Adrenal gland (tissue), 12 donors: ENCODE measurements around the gene VENTX. TPM values are rescaled to one million over a fixed set of nuclear protein-coding genes. Genes with fewer than 3 reads are reported as not detected.

Source experiments
- DNase-seq, 7 donors: peaks; one replicate each; pipeline ENCODE4 v3.0.0-alpha.2; 2019 to 2020
- H3K27ac ChIP-seq, 5 donors: fragments of 200-600 bp; sonication (generic) in 4 of 5; 1 replicate in 3 of 5; 2 replicates in 2 of 5; pipeline versions ENCODE4 v1.5.1 to v1.8.0; 2016 to 2020; ENCODE audit warnings: mild to moderate bottlenecking in 1 of 5
- H3K27me3 ChIP-seq: fragments of 200-600 bp; 2 replicates; pipeline ENCODE4 v1.8.0; 2021
- H3K36me3 ChIP-seq, 2 donors: fragments of 200-600 bp; replicated peaks in 1 of 2; 1 replicate in 1 of 2; 2 replicates in 1 of 2; pipeline versions ENCODE4 v1.5.1 to v1.8.0; 2018 to 2022
- H3K4me1 ChIP-seq, 2 donors: fragments of 200-600 bp; replicated peaks in 1 of 2; 1 replicate in 1 of 2; 2 replicates in 1 of 2; pipeline versions ENCODE4 v1.5.1 to v1.8.0; 2018 to 2021
- H3K4me3 ChIP-seq, 4 donors: fragments of 200-600 bp; sonication (generic) in 3 of 4; one replicate each; pipeline ENCODE4 v1.5.1; 2016 to 2018
- H3K9me3 ChIP-seq, 3 donors: fragments of 200-600 bp; sonication (generic) in 1 of 3; replicated peaks in 1 of 3; 1 replicate in 2 of 3; 2 replicates in 1 of 3; pipeline versions ENCODE4 v1.5.1 to v1.8.0; 2016 to 2021
- POLR2A ChIP-seq, 2 donors: fragments of 450-650 bp; IDR thresholded peaks; one replicate each; pipeline ENCODE4 v1.6.1; 2017; ENCODE audit warnings: antibody characterized with exemption in 2 of 2, mild to moderate bottlenecking in 2 of 2, moderate library complexity in 1 of 2
- WGBS, 4 donors: extraction: QIAGEN DNeasy Blood & Tissue Kit in 2 of 4; methylation state at CpG; one replicate each; pipeline versions ENCODE4 v1.1.5 to v1.1.7; 2013 to 2017; 5-methylcytosine and 5-hydroxymethylcytosine counted together
- intact Hi-C, 2 donors: fragments of 100-400 bp; cut with DNase I; formaldehyde crosslinking; loops; one replicate each; pipeline versions ENCODE4 v1.14.1 to v1.15.0; 2022 to 2023
- polyA plus RNA-seq, 3 donors: library from polyadenylated mRNA; stranded (reverse); fragments of 200-250 nt in 2 of 3; fragments of 350-450 nt in 1 of 3; fragmentation: Illumina TruSeq in 1 of 3; extraction: RNeasy Lipid Tissue Mini Kit (QIAGEN cat#74804) in 1 of 3; gene quantifications; one replicate each; pipeline ENCODE4 v1.2.3, GENCODE V29; 2013 to 2014
- total RNA-seq, 9 donors: library from RNA; depleted of rRNA in 4 of 9; stranded (reverse); fragments of >200 nt in 4 of 9; fragments of 120-200 nt in 1 of 9; fragmentation: NEBNext Ultra II Directional in 1 of 9; extraction: Animal tissue kit (Norgen Biotek cat#: 25700) in 1 of 9; gene quantifications; one replicate each; pipeline versions ENCODE4 v1.1.0 to v1.2.4, GENCODE V29; 2013 to 2023
- TF ChIP-seq, protein P1 (sequence below), 6 experiments: fragments of 450-650 bp in 4 of 6; fragments of 200-600 bp in 2 of 6; sonication (generic) in 1 of 6; IDR thresholded peaks; 1 replicate in 5 of 6; 2 replicates in 1 of 6; pipeline versions ENCODE4 v1.5.1 to v1.8.0; 2016 to 2021; ENCODE audit warnings: antibody characterized with exemption in 6 of 6, mild to moderate bottlenecking in 2 of 6, moderate library complexity in 1 of 6
- donor health status: healthy with polysubstance abuse.
- donor health status: Bipolar disorder and iron deficiency.
- donor health status: DM: yes; HTN: yes; CAD: no.
- donor health status: DM: no; HTN: no; CAD: no.
- donor health status: DM: no; HTN: no; CAD: no.
- donor health status: DM: yes; HTN: yes; CAD: no.

The VENTX gene
- total and polyA plus RNA-seq, 12 donors, result 0.06 to 4.4 (median 1.4) TPM

DNA sequence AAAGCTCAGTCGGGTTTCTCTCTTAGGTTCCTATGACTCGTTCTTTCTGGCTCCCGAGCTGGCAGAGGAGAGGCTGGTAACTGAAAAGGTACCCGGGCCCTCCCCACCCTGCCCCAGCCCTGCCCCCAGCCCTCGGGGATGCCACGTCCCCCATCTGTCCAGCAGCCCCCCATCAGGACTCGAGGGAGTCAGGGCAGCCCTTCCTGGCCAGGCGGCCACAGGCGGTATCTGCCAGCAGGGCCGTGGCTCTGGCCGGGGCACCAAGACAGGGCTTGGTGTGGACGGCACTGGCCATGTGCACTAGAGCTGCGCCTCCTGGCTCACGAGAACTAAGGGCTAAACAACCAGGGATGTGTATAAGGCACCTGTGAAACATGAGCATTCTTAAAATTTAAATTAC is 47.9 kb upstream of the VENTX start:
- DNase-seq, result no peak
- H3K27me3 ChIP-seq, result no peaks in the 10 kb centered on the region
- no peak for TF ChIP-seq POLR2A (IDR thresholded peaks at IDR 0.05)
- TF ChIP-seq, protein P1, sequence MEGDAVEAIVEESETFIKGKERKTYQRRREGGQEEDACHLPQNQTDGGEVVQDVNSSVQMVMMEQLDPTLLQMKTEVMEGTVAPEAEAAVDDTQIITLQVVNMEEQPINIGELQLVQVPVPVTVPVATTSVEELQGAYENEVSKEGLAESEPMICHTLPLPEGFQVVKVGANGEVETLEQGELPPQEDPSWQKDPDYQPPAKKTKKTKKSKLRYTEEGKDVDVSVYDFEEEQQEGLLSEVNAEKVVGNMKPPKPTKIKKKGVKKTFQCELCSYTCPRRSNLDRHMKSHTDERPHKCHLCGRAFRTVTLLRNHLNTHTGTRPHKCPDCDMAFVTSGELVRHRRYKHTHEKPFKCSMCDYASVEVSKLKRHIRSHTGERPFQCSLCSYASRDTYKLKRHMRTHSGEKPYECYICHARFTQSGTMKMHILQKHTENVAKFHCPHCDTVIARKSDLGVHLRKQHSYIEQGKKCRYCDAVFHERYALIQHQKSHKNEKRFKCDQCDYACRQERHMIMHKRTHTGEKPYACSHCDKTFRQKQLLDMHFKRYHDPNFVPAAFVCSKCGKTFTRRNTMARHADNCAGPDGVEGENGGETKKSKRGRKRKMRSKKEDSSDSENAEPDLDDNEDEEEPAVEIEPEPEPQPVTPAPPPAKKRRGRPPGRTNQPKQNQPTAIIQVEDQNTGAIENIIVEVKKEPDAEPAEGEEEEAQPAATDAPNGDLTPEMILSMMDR (IDR thresholded peaks at IDR 0.05), result no peak
- no peak overlapping the region for H3K4me3 ChIP-seq
- H3K4me1 ChIP-seq, result no peaks in the 10 kb centered on the region
- intact Hi-C loops, result no loop called here
- 87 to 93% (median 91%) methylated on average over 11 to 14 of the region's 14 CpGs for WGBS, 4 donors
- H3K36me3 ChIP-seq, result no peaks in the 10 kb centered on the region
- H3K9me3 ChIP-seq, result no peaks in the 10 kb centered on the region
- H3K27ac ChIP-seq, result no peak overlapping the region

DNA sequence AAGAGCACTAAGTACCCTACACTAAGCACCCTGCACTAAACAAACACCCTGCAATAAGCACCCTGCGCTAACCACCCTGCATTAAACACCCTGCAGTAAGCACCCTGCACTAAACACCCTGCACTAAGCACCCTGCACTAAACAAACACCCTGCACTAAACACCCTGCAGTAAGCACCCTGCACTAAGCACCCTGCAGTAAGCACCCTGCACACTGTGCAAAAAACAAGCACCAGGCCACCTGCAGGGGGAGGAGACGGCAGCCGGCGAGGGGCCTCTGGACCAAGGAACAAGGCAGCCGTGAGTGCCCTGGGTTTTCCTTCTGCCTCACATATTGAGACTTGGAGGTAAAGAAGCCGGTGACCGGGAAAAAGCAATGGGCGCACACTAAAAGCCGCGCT is 47.4 kb upstream of the VENTX start:
- intact Hi-C loops, result no loop called here
- Histone ChIP-seq H3K27me3 (no peaks in the 10 kb centered on the region), H3K36me3 (no peaks in the 10 kb centered on the region), H3K27ac (no peak overlapping the region), H3K4me3 (no peak overlapping the region), H3K4me1 (no peaks in the 10 kb centered on the region), H3K9me3 (no peaks in the 10 kb centered on the region)
- WGBS, 4 donors, result 94 to 98% (median 97%) methylated on average over 10 of the region's 10 CpGs
- DNase-seq, result no peak
- no peak for TF ChIP-seq POLR2A (IDR thresholded peaks at IDR 0.05)
- TF ChIP-seq, protein P1 (IDR thresholded peaks at IDR 0.05), result no peak

- 93 to 100% (median 98%) methylated on average over 3 to 4 of the region's 4 CpGs for WGBS, 4 donors
- intact Hi-C loops, result no loop called here
- TF ChIP-seq, protein P1 (IDR thresholded peaks at IDR 0.05), result no peak
- TF ChIP-seq POLR2A (IDR thresholded peaks at IDR 0.05), result no peak
- no peak overlapping the region for H3K27ac ChIP-seq
- no peaks in the 10 kb centered on the region for H3K9me3 ChIP-seq
- H3K27me3 ChIP-seq, result no peaks in the 10 kb centered on the region
- H3K36me3 ChIP-seq, result no peaks in the 10 kb centered on the region
- H3K4me1 ChIP-seq, result no peaks in the 10 kb centered on the region
- no peak overlapping the region for H3K4me3 ChIP-seq
- DNase-seq, result no peak
These were observed 46.0 kb upstream of the VENTX start for GRCh38 chr10:133191651-133192050.

DNA sequence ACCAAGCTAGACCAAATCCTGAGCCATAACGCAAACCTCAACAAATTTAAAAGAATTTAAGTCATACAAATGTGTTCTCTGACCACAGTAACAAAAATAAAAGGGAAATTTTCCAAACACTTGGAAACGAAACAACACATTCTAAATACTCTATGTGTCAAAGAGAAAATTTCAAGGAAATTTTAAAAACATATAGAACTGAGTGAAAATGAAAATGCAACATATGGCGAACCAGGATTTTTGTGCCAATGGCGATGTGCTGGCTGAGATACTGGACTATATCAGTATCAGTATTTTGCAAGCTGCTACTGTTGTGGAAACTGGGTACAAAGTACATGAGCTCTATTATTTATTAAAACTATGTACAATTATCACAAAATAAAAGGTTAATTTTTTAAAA is 43.5 kb upstream of the VENTX start:
- 87 to 90% (median 89%) methylated on average over 4 of the region's 4 CpGs for WGBS, 4 donors

More for the DNA sequence above, 43.5 kb upstream of the VENTX start:
- Histone ChIP-seq H3K9me3 (no peaks in the 10 kb centered on the region), H3K27ac (no peak overlapping the region), H3K36me3 (no peaks in the 10 kb centered on the region), H3K4me3 (no peak overlapping the region), H3K27me3 (no peaks in the 10 kb centered on the region), H3K4me1 (no peaks in the 10 kb centered on the region)
- TF ChIP-seq, protein P1 (IDR thresholded peaks at IDR 0.05), result no peak
- TF ChIP-seq POLR2A (IDR thresholded peaks at IDR 0.05), result no peak
- DNase-seq, result no peak
- intact Hi-C loops, result no loop called here
